ENCODE measurements around the gene FIBP. TPM values are rescaled to one million over a fixed set of nuclear protein-coding genes. Genes with fewer than 3 reads are reported as not detected.

The FIBP gene
- total RNA-seq, 1 experiment from 2014 or later = 221 TPM

DNA sequence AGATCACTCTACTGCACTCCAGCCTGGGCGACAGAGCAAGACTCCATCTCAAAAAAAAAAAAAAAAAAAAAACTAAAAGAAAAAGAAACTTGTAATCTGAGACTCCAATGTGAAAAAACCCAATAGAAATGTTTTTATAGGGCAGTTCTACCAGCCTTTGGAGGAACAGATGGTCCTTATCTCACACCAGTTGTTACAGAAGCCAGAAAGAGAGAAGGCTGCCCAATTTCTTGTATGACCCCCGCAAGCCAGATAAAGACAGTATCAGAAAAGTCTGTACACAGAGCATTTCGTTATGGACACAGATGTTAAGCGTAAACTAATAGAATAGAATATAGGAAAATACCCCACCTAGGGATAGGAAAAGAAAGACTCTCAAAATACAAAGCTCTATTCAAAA, 45.7 kb upstream of the FIBP start:
- TF ChIP-seq, protein P1, sequence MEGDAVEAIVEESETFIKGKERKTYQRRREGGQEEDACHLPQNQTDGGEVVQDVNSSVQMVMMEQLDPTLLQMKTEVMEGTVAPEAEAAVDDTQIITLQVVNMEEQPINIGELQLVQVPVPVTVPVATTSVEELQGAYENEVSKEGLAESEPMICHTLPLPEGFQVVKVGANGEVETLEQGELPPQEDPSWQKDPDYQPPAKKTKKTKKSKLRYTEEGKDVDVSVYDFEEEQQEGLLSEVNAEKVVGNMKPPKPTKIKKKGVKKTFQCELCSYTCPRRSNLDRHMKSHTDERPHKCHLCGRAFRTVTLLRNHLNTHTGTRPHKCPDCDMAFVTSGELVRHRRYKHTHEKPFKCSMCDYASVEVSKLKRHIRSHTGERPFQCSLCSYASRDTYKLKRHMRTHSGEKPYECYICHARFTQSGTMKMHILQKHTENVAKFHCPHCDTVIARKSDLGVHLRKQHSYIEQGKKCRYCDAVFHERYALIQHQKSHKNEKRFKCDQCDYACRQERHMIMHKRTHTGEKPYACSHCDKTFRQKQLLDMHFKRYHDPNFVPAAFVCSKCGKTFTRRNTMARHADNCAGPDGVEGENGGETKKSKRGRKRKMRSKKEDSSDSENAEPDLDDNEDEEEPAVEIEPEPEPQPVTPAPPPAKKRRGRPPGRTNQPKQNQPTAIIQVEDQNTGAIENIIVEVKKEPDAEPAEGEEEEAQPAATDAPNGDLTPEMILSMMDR (conservative IDR thresholded peaks at IDR 0.05; ENCODE audit: low read depth, low read length) = no peak
- no peak for TF ChIP-seq EZH2 (IDR thresholded peaks at IDR 0.05; ENCODE audit: low read length, unreplicated experiment)
- no peak for TF ChIP-seq EZH2phosphoT487 (IDR thresholded peaks at IDR 0.05; ENCODE audit: borderline replicate concordance, low read length)
- Histone ChIP-seq H3F3A (ENCODE audit: low read length, unreplicated experiment) (no peaks in the 10 kb centered on the region), H3K79me2 (ENCODE audit: low read length) (no peaks in the 10 kb centered on the region), H4K20me1 (ENCODE audit: low read length) (no peaks in the 10 kb centered on the region), H3K36me3 (ENCODE audit: low read depth, low read length) (no peaks in the 10 kb centered on the region), H3K9ac (ENCODE audit: low read length) (no peak overlapping the region), H3K4me3 (ENCODE audit: low read length) (no peak overlapping the region), H3K9me3 (ENCODE audit: low read length) (no peaks in the 10 kb centered on the region), H3K27me3 (ENCODE audit: low read length) (no peaks in the 10 kb centered on the region), H2AFZ (ENCODE audit: low read length) (no peak overlapping the region), H3K9me2 (replicated peaks; ENCODE audit: low read length) (no peaks in the 10 kb centered on the region), H3K27ac (ENCODE audit: low read length) (no peak overlapping the region), H3K4me1 (ENCODE audit: insufficient read depth, low read length) (no peaks in the 10 kb centered on the region), H3K4me2 (ENCODE audit: low read length) (no peak overlapping the region)
- BruUV-seq (replicated peaks) = no TSS peak
- ChIA-PET POLR2A (ENCODE audit: unreplicated experiment) (no interaction called here), CTCF (interaction anchor here (0.5 kb wide), 1 partner anchor 46 kb away, joined by 7 read pairs; the partner anchor contains the start of gene FIBP)
- intact Hi-C loops (cut with micrococcal nuclease) = no loop called here
- no peak for DNase-seq
- ATAC-seq = no peak

GRCh38 chr11:65932558-65932919, 44.3 kb upstream of the FIBP start:
- Histone ChIP-seq H3K9me2 (replicated peaks; ENCODE audit: low read length) (no peaks in the 10 kb centered on the region), H3K9me3 (ENCODE audit: low read length) (no peaks in the 10 kb centered on the region), H3F3A (ENCODE audit: low read length, unreplicated experiment) (no peaks in the 10 kb centered on the region), H4K20me1 (ENCODE audit: low read length) (no peaks in the 10 kb centered on the region), H2AFZ (ENCODE audit: low read length) (no peak overlapping the region), H3K27ac (ENCODE audit: low read length) (no peak overlapping the region), H3K79me2 (ENCODE audit: low read length) (no peaks in the 10 kb centered on the region), H3K27me3 (ENCODE audit: low read length) (no peaks in the 10 kb centered on the region), H3K36me3 (ENCODE audit: low read depth, low read length) (no peaks in the 10 kb centered on the region), H3K9ac (ENCODE audit: low read length) (no peak overlapping the region), H3K4me1 (ENCODE audit: insufficient read depth, low read length) (no peaks in the 10 kb centered on the region), H3K4me2 (ENCODE audit: low read length) (no peak overlapping the region), H3K4me3 (ENCODE audit: low read length) (no peak overlapping the region)
- TF ChIP-seq, protein P1 (conservative IDR thresholded peaks at IDR 0.05; ENCODE audit: low read depth, low read length) = no peak; the same call in 1 of the 2 replicates
- TF ChIP-seq EZH2 (IDR thresholded peaks at IDR 0.05; ENCODE audit: low read length, unreplicated experiment) (no peak), EZH2phosphoT487 (IDR thresholded peaks at IDR 0.05; ENCODE audit: borderline replicate concordance, low read length) (no peak)
- intact Hi-C loops (cut with micrococcal nuclease) = no loop called here
- DNase-seq = peak; percentile 42
- no TSS peak for BruUV-seq (replicated peaks)
- ChIA-PET CTCF (interaction anchor here (0.7 to 1.5 kb wide), 2 partner anchors 45 to 48 kb away, joined by 3 to 14 read pairs; partner anchors contain the start of gene FIBP), POLR2A (ENCODE audit: unreplicated experiment) (no interaction called here)
- no peak for ATAC-seq

- no peaks in the 10 kb centered on the region for H3K79me2 ChIP-seq (ENCODE audit: low read length)
- no TSS peak for BruUV-seq (replicated peaks)
- intact Hi-C loops (cut with micrococcal nuclease) = no loop called here
- H3K9me2 ChIP-seq (replicated peaks; ENCODE audit: low read length) = no peaks in the 10 kb centered on the region
- no peaks in the 10 kb centered on the region for H3K36me3 ChIP-seq (ENCODE audit: low read depth, low read length)
- POLR2A ChIA-PET (ENCODE audit: unreplicated experiment) = interaction anchor here (0.5 kb wide), 1 partner anchor 41 kb away, joined by 3 read pairs; no protein-coding TSS in a partner anchor
- TF ChIP-seq, protein P1 (conservative IDR thresholded peaks at IDR 0.05; ENCODE audit: low read depth, low read length) = no peak
- TF ChIP-seq EZH2 (IDR thresholded peaks at IDR 0.05; ENCODE audit: low read length, unreplicated experiment) = no peak
- H3K27ac ChIP-seq (ENCODE audit: low read length) = no peak overlapping the region
- DNase-seq (no peak), ATAC-seq (peak; percentile 27)
- H3K4me3 ChIP-seq (ENCODE audit: low read length) = no peak overlapping the region
- H2AFZ ChIP-seq (ENCODE audit: low read length) = no peak overlapping the region
- no peaks in the 10 kb centered on the region for H3K9me3 ChIP-seq (ENCODE audit: low read length)
- H3K4me1 ChIP-seq (ENCODE audit: insufficient read depth, low read length) = no peaks in the 10 kb centered on the region
- H3K4me2 ChIP-seq (ENCODE audit: low read length) = no peak overlapping the region
- no peaks in the 10 kb centered on the region for H3K27me3 ChIP-seq (ENCODE audit: low read length)
- no peak overlapping the region for H3K9ac ChIP-seq (ENCODE audit: low read length)
- CTCF ChIA-PET = interaction anchor here (0.6 to 1.5 kb wide), 3 partner anchors 44 to 85 kb away, joined by 3 to 14 read pairs (median 4); partner anchors contain the start of gene FIBP
- H3F3A ChIP-seq (ENCODE audit: low read length, unreplicated experiment) = no peaks in the 10 kb centered on the region
- H4K20me1 ChIP-seq (ENCODE audit: low read length) = no peaks in the 10 kb centered on the region
These were observed 43.7 kb upstream of the FIBP start for GRCh38 chr11:65931773-65932557.
